ENCODE data around the gene RELN. TPM values are rescaled to one million over a fixed set of nuclear protein-coding genes. Genes with fewer than 3 reads are reported as not detected.

RELN gene
- total and polyA plus RNA-seq, 2 experiments from 2014 or later, result 3.9 to 22.0 TPM

DNA sequence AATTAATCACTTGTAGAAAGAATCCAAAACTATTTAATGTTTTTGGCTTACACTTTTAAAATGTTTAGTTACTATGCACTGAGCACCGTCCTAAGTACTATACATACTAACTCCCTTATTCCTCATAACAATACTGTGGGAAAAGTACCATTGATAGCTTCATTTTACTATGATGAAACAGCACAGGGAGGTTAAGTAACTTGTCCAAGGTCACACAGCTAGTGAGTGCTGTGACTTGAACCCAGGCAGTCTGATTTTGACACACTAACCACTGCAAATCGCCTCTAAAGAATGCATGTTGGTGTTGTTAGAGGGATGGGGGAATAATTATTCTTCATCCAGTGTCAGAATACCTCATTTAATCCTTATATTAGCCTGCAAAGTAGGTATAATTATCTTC, 1.9 kb upstream of the RELN start:
- Histone ChIP-seq H3K79me2 (no peaks in the 10 kb centered on the region), H3K36me3 (replicated peaks; ENCODE audit: insufficient read depth, low read depth) (no peaks in the 10 kb centered on the region), H3K9me3 (ENCODE audit: low read depth) (no peaks in the 10 kb centered on the region), H2AFZ (no peak overlapping the region), H3K4me2 (no peak overlapping the region), H3K4me3 (no peak overlapping the region), H3K4me1 (ENCODE audit: insufficient read depth) (peaks cover 9% of the 10 kb centered on the region), H3K9me2 (replicated peaks; ENCODE audit: insufficient read depth) (no peaks in the 10 kb centered on the region), H3K27me3 (peaks cover 48% of the 10 kb centered on the region), H3K27ac (no peak overlapping the region), H4K20me1 (ENCODE audit: insufficient read depth, poor library complexity, severe bottlenecking) (no peaks in the 10 kb centered on the region)
- WGBS (ENCODE audit: low lambda C conversion rate, missing lambda C conversion rate), result 79% methylated on average over 2 of the region's 2 CpGs
- TF ChIP-seq, protein P1, sequence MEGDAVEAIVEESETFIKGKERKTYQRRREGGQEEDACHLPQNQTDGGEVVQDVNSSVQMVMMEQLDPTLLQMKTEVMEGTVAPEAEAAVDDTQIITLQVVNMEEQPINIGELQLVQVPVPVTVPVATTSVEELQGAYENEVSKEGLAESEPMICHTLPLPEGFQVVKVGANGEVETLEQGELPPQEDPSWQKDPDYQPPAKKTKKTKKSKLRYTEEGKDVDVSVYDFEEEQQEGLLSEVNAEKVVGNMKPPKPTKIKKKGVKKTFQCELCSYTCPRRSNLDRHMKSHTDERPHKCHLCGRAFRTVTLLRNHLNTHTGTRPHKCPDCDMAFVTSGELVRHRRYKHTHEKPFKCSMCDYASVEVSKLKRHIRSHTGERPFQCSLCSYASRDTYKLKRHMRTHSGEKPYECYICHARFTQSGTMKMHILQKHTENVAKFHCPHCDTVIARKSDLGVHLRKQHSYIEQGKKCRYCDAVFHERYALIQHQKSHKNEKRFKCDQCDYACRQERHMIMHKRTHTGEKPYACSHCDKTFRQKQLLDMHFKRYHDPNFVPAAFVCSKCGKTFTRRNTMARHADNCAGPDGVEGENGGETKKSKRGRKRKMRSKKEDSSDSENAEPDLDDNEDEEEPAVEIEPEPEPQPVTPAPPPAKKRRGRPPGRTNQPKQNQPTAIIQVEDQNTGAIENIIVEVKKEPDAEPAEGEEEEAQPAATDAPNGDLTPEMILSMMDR (IDR thresholded peaks at IDR 0.05; ENCODE audit: poor library complexity), result no peak
- no peak for TF ChIP-seq EZH2phosphoT487 (IDR thresholded peaks at IDR 0.05; ENCODE audit: low read depth, severe bottlenecking, unreplicated experiment)
- no peak for TF ChIP-seq EZH2 (IDR thresholded peaks at IDR 0.05; ENCODE audit: borderline replicate concordance)
- no peak for DNase-seq (ENCODE audit: low spot score)

DNA sequence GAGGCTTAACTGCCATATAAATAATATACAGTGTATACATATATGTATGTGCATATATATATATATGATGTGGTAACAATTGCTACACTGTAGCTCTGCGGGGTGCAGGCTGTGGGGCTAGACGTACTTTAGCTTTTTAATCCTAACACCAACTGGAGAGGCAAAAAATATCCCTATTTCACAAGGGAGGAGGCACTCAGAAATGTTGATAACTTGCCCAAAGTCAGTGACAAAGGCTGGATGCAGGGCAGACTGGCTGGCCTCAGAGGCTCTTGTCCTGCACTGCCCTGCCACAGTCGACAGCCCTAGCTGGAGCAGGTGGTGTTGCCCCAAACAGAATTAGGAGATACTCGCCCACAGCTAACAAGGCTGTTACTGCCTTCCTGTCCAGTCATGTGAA, 1.5 kb upstream of the RELN start:
- Histone ChIP-seq H4K20me1 (ENCODE audit: insufficient read depth, poor library complexity, severe bottlenecking) (no peaks in the 10 kb centered on the region), H3K4me2 (peak overlapping the region; percentile 96), H3K79me2 (no peaks in the 10 kb centered on the region), H3K4me3 (no peak overlapping the region), H3K36me3 (replicated peaks; ENCODE audit: insufficient read depth, low read depth) (no peaks in the 10 kb centered on the region), H3K4me1 (ENCODE audit: insufficient read depth) (peaks cover 9% of the 10 kb centered on the region), H2AFZ (no peak overlapping the region), H3K9me3 (ENCODE audit: low read depth) (no peaks in the 10 kb centered on the region), H3K27ac (no peak overlapping the region), H3K9me2 (replicated peaks; ENCODE audit: insufficient read depth) (no peaks in the 10 kb centered on the region), H3K27me3 (peaks cover 48% of the 10 kb centered on the region)
- TF ChIP-seq, protein P1 (IDR thresholded peaks at IDR 0.05; ENCODE audit: poor library complexity), result no peak
- TF ChIP-seq EZH2phosphoT487 (IDR thresholded peaks at IDR 0.05; ENCODE audit: low read depth, severe bottlenecking, unreplicated experiment) (no peak), EZH2 (IDR thresholded peaks at IDR 0.05; ENCODE audit: borderline replicate concordance) (no peak)
- DNase-seq (ENCODE audit: low spot score), result no peak
- 74% methylated on average over 4 of the region's 4 CpGs for WGBS (ENCODE audit: low lambda C conversion rate, missing lambda C conversion rate)

DNA sequence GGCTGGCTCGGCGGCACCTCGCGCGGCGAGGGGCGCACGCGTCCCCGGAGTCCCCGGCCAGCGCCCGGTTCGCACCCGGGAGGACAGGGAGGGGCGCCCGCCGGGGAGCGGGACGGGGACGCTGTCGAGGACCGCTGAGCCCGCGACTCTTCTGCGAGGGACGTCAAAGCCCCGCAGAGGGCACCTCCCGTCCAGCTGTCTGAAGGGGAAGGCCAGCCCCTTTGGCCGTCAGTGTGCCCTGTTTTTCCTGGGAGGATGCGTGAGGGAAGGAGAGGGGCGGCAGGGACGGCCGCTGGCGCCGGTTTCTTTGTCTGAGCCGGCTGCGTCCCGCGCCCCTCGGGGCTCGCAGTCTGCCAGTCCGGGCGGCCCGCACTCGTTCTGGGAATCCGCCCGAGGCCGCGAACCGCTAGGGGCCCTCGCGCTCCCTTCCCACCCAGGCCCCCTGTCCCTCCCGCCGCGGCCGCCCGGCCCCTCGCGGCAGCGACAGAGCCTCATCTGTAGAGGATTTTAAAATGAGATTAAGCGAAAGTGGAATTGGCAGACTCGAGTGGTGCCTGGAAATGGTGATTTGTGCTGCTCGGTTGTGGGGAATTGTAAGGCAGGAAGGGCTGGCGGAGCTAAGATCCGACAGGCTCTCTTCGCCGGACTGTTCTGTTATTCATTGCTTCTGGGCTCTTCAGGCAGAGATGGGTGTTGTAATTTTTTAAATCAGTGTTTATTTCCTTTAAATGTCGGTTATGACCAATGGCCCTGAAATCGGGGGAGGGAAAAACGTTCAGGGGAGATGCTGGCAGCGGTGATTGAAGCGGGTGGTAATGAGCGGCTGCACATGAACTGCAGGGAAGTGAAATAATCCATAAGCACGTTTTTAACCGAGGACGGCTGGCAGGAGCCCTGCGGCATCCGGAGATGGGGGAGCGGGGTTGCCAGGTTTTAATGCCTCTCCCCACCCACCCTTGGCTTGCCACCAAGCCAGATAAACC, 618 bp upstream of the RELN start:
- H3K36me3 ChIP-seq (replicated peaks; ENCODE audit: insufficient read depth, low read depth), result no peaks in the 10 kb centered on the region
- H3K27me3 ChIP-seq, result peaks cover 52% of the 10 kb centered on the region
- H3K9me3 ChIP-seq (ENCODE audit: low read depth), result no peaks in the 10 kb centered on the region
- H3K4me1 ChIP-seq (ENCODE audit: insufficient read depth), result peaks cover 9% of the 10 kb centered on the region
- no peaks in the 10 kb centered on the region for H3K9me2 ChIP-seq (replicated peaks; ENCODE audit: insufficient read depth)
- H3K4me2 ChIP-seq, result peak overlapping the region; percentile 96
- peak; percentile 48 for DNase-seq (ENCODE audit: low spot score)
- no peak overlapping the region for H3K27ac ChIP-seq
- no peaks in the 10 kb centered on the region for H4K20me1 ChIP-seq (ENCODE audit: insufficient read depth, poor library complexity, severe bottlenecking)
- TF ChIP-seq EZH2phosphoT487 (IDR thresholded peaks at IDR 0.05; ENCODE audit: low read depth, severe bottlenecking, unreplicated experiment) (no peak), EZH2 (IDR thresholded peaks at IDR 0.05; ENCODE audit: borderline replicate concordance) (no peak)
- TF ChIP-seq, protein P1 (IDR thresholded peaks at IDR 0.05; ENCODE audit: poor library complexity), result peak; percentile 24
- peak overlapping the region; percentile 33 for H3K4me3 ChIP-seq
- no peaks in the 10 kb centered on the region for H3K79me2 ChIP-seq
- peak overlapping the region; percentile 73 for H2AFZ ChIP-seq
- 3% methylated on average over 48 of the region's 80 CpGs for WGBS (ENCODE audit: low lambda C conversion rate, missing lambda C conversion rate)

Measured in hepatocyte (in vitro differentiated cells).